HL-60 (cell line): Measurements from ENCODE around the gene SLC35G6.
A peak's percentile ranks its signal among the peaks of the same experiment; 100 is the strongest.

Experiments used
- POLR2AphosphoS5 ChIP-seq: IDR thresholded peaks from 2 replicates; pipeline ENCODE4 v1.6.1; 2012; ENCODE audit warnings: low read depth
- REST ChIP-seq: IDR thresholded peaks from 2 replicates; pipeline ENCODE4 v1.6.1; 2012; ENCODE audit warnings: low read depth; ENCODE audit not compliant: insufficient replicate concordance
- TF ChIP-seq, protein P1 (sequence below): IDR thresholded peaks from one replicate; pipeline ENCODE4 v1.5.1; 2011; ENCODE audit warnings: low read length, control low read depth, inconsistent platforms; ENCODE audit not compliant: insufficient read depth

DNA sequence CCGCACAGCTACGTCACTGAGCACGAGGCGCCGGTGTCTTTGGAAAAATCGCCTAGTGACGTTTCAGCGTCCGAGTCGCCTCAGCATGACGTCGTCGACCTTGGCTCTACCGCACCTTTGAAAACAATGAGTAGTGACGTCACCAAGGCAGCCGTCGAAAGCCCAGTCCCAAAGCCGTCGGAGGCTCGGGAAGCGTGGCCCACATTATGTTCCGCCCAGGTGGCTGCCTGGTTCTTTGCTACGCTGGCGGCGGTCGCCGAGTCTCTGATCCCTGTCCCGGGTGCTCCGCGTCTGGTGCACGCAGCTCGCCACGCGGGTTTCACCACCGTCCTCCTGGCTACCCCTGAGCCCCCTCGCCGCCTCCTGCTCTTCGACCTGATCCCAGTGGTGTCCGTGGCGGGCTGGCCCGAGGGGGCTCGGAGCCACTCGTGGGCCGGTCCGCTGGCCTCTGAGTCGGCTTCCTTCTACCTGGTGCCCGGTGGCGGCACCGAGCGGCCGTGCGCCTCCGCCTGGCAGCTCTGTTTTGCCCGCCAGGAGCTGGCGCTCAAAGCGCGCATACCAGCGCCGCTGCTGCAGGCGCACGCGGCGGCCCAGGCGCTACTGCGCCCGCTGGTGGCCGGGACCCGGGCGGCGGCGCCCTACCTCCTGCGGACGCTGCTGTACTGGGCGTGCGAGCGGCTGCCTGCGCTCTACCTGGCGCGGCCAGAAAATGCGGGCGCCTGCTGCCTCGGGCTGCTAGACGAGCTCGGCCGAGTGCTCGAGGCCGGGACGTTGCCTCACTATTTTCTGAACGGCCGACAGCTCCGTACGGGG lies 44.5 kb upstream of the SLC35G6 start:
- TF ChIP-seq, protein P1, sequence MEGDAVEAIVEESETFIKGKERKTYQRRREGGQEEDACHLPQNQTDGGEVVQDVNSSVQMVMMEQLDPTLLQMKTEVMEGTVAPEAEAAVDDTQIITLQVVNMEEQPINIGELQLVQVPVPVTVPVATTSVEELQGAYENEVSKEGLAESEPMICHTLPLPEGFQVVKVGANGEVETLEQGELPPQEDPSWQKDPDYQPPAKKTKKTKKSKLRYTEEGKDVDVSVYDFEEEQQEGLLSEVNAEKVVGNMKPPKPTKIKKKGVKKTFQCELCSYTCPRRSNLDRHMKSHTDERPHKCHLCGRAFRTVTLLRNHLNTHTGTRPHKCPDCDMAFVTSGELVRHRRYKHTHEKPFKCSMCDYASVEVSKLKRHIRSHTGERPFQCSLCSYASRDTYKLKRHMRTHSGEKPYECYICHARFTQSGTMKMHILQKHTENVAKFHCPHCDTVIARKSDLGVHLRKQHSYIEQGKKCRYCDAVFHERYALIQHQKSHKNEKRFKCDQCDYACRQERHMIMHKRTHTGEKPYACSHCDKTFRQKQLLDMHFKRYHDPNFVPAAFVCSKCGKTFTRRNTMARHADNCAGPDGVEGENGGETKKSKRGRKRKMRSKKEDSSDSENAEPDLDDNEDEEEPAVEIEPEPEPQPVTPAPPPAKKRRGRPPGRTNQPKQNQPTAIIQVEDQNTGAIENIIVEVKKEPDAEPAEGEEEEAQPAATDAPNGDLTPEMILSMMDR, result peak; percentile 43
- no peak for TF ChIP-seq REST
- no peak; the same call in 1 of the 2 replicates for TF ChIP-seq POLR2AphosphoS5
